Glomerular visceral epithelial cell (primary cell): Measurements from ENCODE around the gene PCP4.

ENCODE experiments used
- DNase-seq: peaks from one replicate; pipeline ENCODE4 v3.0.0-alpha.2; 2016; ENCODE audit errors: extremely low spot score

Gene PCP4

GRCh38 chr21:39867198-39867650 is at the start of gene PCP4:
TSS of gene PCP4 (plus strand) at chr21:39867438. CDS start at chr21:39867502, 64 bp downstream.
- DNase-seq, result peak; percentile 18

GRCh38 chr21:39818557-39818956 is 48.7 kb upstream of the PCP4 start:
- no peak for DNase-seq

- DNase-seq, result no peak
Measured at GRCh38 chr21:39822042-39822441, 45.2 kb upstream of the PCP4 start.

GRCh38 chr21:39825250-39825649 is 42.0 kb upstream of the PCP4 start:
- no peak for DNase-seq

GRCh38 chr21:39834543-39834942 is 32.7 kb upstream of the PCP4 start:
- no peak for DNase-seq

- DNase-seq, result no peak
Measured at GRCh38 chr21:39837861-39838359, 29.3 kb upstream of the PCP4 start.

- DNase-seq, result no peak
Measured at GRCh38 chr21:39840373-39841097, 26.7 kb upstream of the PCP4 start.

- no peak for DNase-seq
Measured at GRCh38 chr21:39842741-39843459, 24.3 kb upstream of the PCP4 start.

- no peak for DNase-seq
Measured at GRCh38 chr21:39843483-39843882, 23.8 kb upstream of the PCP4 start.

GRCh38 chr21:39843916-39844315 is 23.3 kb upstream of the PCP4 start:
- no peak for DNase-seq

GRCh38 chr21:39845571-39846130 is 21.6 kb upstream of the PCP4 start:
- DNase-seq, result no peak

- no peak for DNase-seq
Measured at GRCh38 chr21:39847877-39848276, 19.4 kb upstream of the PCP4 start.

GRCh38 chr21:39849014-39849655 is 18.1 kb upstream of the PCP4 start:
- DNase-seq, result no peak

- no peak for DNase-seq
Measured at GRCh38 chr21:39850333-39850732, 16.9 kb upstream of the PCP4 start.

GRCh38 chr21:39851002-39851618 is 16.1 kb upstream of the PCP4 start:
- no peak for DNase-seq

GRCh38 chr21:39852021-39852721 is 15.1 kb upstream of the PCP4 start:
- DNase-seq, result no peak

- DNase-seq, result no peak
Measured at GRCh38 chr21:39852726-39853500, 14.3 kb upstream of the PCP4 start.

GRCh38 chr21:39854572-39854971 is 12.7 kb upstream of the PCP4 start:
- DNase-seq, result no peak

GRCh38 chr21:39855595-39855994 is 11.6 kb upstream of the PCP4 start:
- DNase-seq, result no peak

GRCh38 chr21:39860600-39860999 is 6.6 kb upstream of the PCP4 start:
- no peak for DNase-seq
